Keratinocyte (primary cell): ENCODE measurements around the gene CYTIP. TPM values are rescaled to one million over a fixed set of nuclear protein-coding genes. Genes with fewer than 3 reads are reported as not detected.

Source experiments
- DNase-seq: peaks from one replicate; pipeline ENCODE4 v3.0.0-alpha.2; 2011; ENCODE audit warnings: low read depth, missing footprints, low spot score
- FAIRE-seq: peaks from 2 replicates; lab custom pipeline; 2011; peaks lifted over from hg19 to GRCh38; lab: Jason Lieb, UNC
- H2AFZ ChIP-seq: 2 replicates; pipeline ENCODE4 v1.6.0; 2012; ENCODE audit warnings: low read length, control low read depth, inconsistent platforms; ENCODE audit not compliant: control insufficient read depth
- H3K27ac ChIP-seq: 2 replicates; pipeline ENCODE4 v1.5.1; 2011; ENCODE audit warnings: low read length; ENCODE audit not compliant: control insufficient read depth, insufficient read depth
- H3K27me3 ChIP-seq: 3 replicates; pipeline ENCODE4 v1.6.0; 2011; ENCODE audit warnings: low read length; ENCODE audit not compliant: control insufficient read depth, insufficient read depth; ENCODE audit errors: extremely low read depth
- H3K36me3 ChIP-seq, 2 experiments: 2 replicates in 1 of 2; 3 replicates in 1 of 2; pipeline ENCODE4 v1.5.1; 2011; ENCODE audit warnings: low read length in 2 of 2, mild to moderate bottlenecking in 1 of 2; ENCODE audit not compliant: control insufficient read depth in 2 of 2, insufficient read depth in 2 of 2; ENCODE audit errors: extremely low read depth in 1 of 2
- H3K4me1 ChIP-seq: 3 replicates; pipeline ENCODE4 v1.5.1; 2011; ENCODE audit warnings: low read length; ENCODE audit not compliant: control insufficient read depth, insufficient read depth; ENCODE audit errors: extremely low read depth
- H3K4me2 ChIP-seq: 3 replicates; pipeline ENCODE4 v1.6.0; 2011; ENCODE audit warnings: low read depth, low read length; ENCODE audit not compliant: control insufficient read depth, insufficient read depth; ENCODE audit errors: extremely low read depth
- H3K4me3 ChIP-seq, 3 experiments: fragments of 200-600 bp in 1 of 3; sonication (generic) in 1 of 3; 2 replicates in 2 of 3; 3 replicates in 1 of 3; pipeline ENCODE4 v1.5.1; 2011 to 2016; ENCODE audit warnings: low read length in 3 of 3, mild to moderate bottlenecking in 3 of 3, control low read depth in 2 of 3, inconsistent platforms in 1 of 3, low read depth in 1 of 3, mixed read lengths in 1 of 3, mixed run types in 1 of 3, moderate library complexity in 1 of 3; ENCODE audit not compliant: control insufficient read depth in 2 of 3, insufficient read depth in 2 of 3; ENCODE audit errors: extremely low read depth in 1 of 3
- H3K79me2 ChIP-seq: 2 replicates; pipeline ENCODE4 v1.6.0; 2012; ENCODE audit warnings: low read length; ENCODE audit not compliant: control insufficient read depth, insufficient read depth
- H3K9ac ChIP-seq: 3 replicates; pipeline ENCODE4 v1.6.0; 2011; ENCODE audit warnings: low read length; ENCODE audit not compliant: control insufficient read depth, insufficient read depth; ENCODE audit errors: extremely low read depth
- H3K9me1 ChIP-seq: 3 replicates; pipeline ENCODE4 v1.6.0; 2011; ENCODE audit warnings: low read length; ENCODE audit not compliant: control insufficient read depth, insufficient read depth; ENCODE audit errors: extremely low read depth
- H3K9me3 ChIP-seq: 2 replicates; pipeline ENCODE4 v1.5.1; 2012; ENCODE audit warnings: low read depth, low read length; ENCODE audit not compliant: control insufficient read depth
- H4K20me1 ChIP-seq: 3 replicates; pipeline ENCODE4 v1.6.0; 2011; ENCODE audit warnings: low read length; ENCODE audit not compliant: control insufficient read depth, insufficient read depth; ENCODE audit errors: extremely low read depth
- CTCF ChIP-seq, 3 experiments: IDR thresholded peaks in 1 of 3; conservative IDR thresholded peaks in 1 of 3; optimal IDR thresholded peaks in 1 of 3; 2 replicates in 2 of 3; 3 replicates in 1 of 3; pipeline versions ENCODE3 to v1.5.1; 2011; ENCODE audit warnings: low read length in 3 of 3, mild to moderate bottlenecking in 3 of 3, moderate library complexity in 2 of 3, control low read depth in 1 of 3, inconsistent platforms in 1 of 3; ENCODE audit not compliant: insufficient read depth in 2 of 3; ENCODE audit errors: extremely low read depth in 1 of 3
- EZH2 ChIP-seq: IDR thresholded peaks from one replicate; pipeline ENCODE4 v1.6.1; 2012; ENCODE audit warnings: inconsistent platforms, mild to moderate bottlenecking, low read length, moderate library complexity
- dilution Hi-C: fragments of 300-500 bp; cut with MboI; formaldehyde crosslinking; loops from one replicate; pipeline ENCODE4 v1.7.0; 2020; ENCODE audit warnings: low sequenced_read_pairs; ENCODE audit not compliant: extremely low pct_ligation_motif_present
- polyA plus RNA-seq, 5 experiments: library from polyadenylated mRNA; depleted of rRNA in 3 of 5; stranded (reverse) in 3 of 5; stranded (forward) in 1 of 5; unstranded in 1 of 5; fragments of >200 nt; gene quantifications; 1 replicate in 1 of 5; 2 replicates in 3 of 5; 3 replicates in 1 of 5; pipeline versions ENCODE4 v1.2.1 to v1.2.3, GENCODE V29; 2011 to 2012; ENCODE audit warnings: missing spikeins in 2 of 5, low read depth in 1 of 5, low replicate concordance in 1 of 5

The CYTIP gene
- polyA plus RNA-seq, 1 donor (not counting 4 experiments of a cell fraction or from before 2014, with no cell fraction given): 0.21 TPM

- Histone ChIP-seq H3K27ac (no peak overlapping the region), H2AFZ (no peak overlapping the region), H3K4me2 (no peak overlapping the region), H3K4me3 (no peak overlapping the region), H3K9me1 (no peaks in the 10 kb centered on the region), H3K27me3 (no peaks in the 10 kb centered on the region), H3K9ac (no peak overlapping the region), H3K79me2 (no peaks in the 10 kb centered on the region), H3K9me3 (no peaks in the 10 kb centered on the region), H3K36me3 (no peaks in the 10 kb centered on the region), H3K4me1 (no peaks in the 10 kb centered on the region), H4K20me1 (no peaks in the 10 kb centered on the region)
- DNase-seq (no peak), FAIRE-seq (no peak)
- dilution Hi-C loops: no loop called here
- TF ChIP-seq CTCF (optimal IDR thresholded peaks at IDR 0.05 in 1 of 3, IDR thresholded peaks at IDR 0.05 in 1 of 3, conservative IDR thresholded peaks at IDR 0.05 in 1 of 3; ENCODE audit: extremely low read depth in 1 of 3, insufficient read depth in 2 of 3, low read length in 3 of 3) (no peak), EZH2 (no peak)
These were observed 43.9 kb upstream of the CYTIP start for GRCh38 chr2:157487747-157488146.

- H3K4me1 ChIP-seq: no peaks in the 10 kb centered on the region
- no peak overlapping the region for H3K4me2 ChIP-seq
- no peak for FAIRE-seq
- H4K20me1 ChIP-seq: no peaks in the 10 kb centered on the region
- H3K79me2 ChIP-seq: no peaks in the 10 kb centered on the region
- H2AFZ ChIP-seq: no peak overlapping the region
- no peaks in the 10 kb centered on the region for H3K27me3 ChIP-seq
- H3K9me1 ChIP-seq: no peaks in the 10 kb centered on the region
- dilution Hi-C loops: no loop called here
- no peak overlapping the region for H3K27ac ChIP-seq
- no peak for TF ChIP-seq EZH2
- no peak for TF ChIP-seq CTCF (optimal IDR thresholded peaks at IDR 0.05 in 1 of 3, IDR thresholded peaks at IDR 0.05 in 1 of 3, conservative IDR thresholded peaks at IDR 0.05 in 1 of 3; ENCODE audit: extremely low read depth in 1 of 3, insufficient read depth in 2 of 3, low read length in 3 of 3)
- H3K4me3 ChIP-seq: no peak overlapping the region
- H3K9me3 ChIP-seq: no peaks in the 10 kb centered on the region
- no peak overlapping the region for H3K9ac ChIP-seq
- DNase-seq: no peak
- no peaks in the 10 kb centered on the region for H3K36me3 ChIP-seq
These were observed 43.4 kb upstream of the CYTIP start for GRCh38 chr2:157487271-157487610.
